ENCODE data around the gene TSPAN1.
A peak's percentile ranks its signal among the peaks of the same experiment; 100 is the strongest.

TSPAN1 gene, protein sequence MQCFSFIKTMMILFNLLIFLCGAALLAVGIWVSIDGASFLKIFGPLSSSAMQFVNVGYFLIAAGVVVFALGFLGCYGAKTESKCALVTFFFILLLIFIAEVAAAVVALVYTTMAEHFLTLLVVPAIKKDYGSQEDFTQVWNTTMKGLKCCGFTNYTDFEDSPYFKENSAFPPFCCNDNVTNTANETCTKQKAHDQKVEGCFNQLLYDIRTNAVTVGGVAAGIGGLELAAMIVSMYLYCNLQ

DNA sequence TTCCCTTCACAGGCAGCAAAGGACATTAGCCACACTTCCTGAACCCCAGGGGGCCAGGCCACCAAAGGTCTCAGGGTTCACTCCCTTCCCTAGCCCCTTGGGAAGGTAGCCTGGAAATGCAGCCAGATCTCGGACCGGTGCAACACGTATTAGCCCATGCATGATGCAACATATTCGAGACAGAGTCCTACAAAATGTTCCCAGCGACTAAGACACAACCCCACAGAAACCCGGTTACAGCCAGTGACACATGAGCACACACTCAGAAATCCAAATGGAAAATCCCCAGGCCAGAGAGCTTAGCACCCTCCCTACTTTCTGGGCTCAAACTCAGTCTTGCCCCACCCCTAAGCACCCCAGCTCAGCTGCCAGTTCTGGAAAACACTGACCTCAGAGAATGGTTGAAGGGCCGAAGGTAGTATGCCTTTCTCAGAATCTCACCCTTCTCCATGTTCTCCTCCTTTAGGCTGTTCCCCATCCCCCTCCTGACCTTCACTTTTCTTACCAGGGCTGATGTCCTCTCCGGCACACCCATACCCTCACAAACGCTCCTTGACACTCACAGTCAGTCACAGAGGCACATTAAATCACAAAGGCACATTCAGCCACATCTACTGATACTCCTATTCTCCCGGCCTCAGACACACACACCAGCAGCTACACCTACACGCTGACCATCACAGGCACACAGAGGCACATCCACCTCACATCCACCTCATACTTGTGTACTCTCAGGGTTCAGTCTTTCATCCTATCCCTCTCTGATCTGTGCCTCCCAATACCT is at the start of gene TSPAN1:
TSPAN1 (plus strand) TSS at position 640 of the 784 bp plus-strand sequence. CDS start 6,021 bp downstream, outside the sequence.
- DNase-seq: no peak

- DNase-seq: no peak
Measured at GRCh38 chr1:46128344-46128743, 46.5 kb upstream of the TSPAN1 start.

DNA sequence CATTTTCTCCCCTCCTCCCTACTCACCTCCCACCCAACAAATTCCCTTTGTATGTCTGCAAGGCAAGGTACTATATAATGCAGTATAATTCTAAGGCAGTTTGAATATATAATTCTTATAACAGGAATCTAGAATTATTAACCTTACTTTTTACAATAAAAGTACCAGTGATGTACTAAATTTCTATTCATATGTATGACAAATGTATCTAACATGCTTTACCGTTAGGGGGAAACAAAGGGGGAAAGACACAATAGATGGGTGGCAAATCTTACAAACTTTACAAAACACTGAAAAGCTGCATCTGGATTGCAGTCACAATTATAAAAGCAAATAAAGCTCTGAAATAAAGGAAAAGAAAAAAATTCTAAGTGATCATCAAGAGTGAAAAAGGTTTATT is 44.8 kb upstream of the TSPAN1 start:
- DNase-seq: no peak

GRCh38 chr1:46130606-46131005 is 44.3 kb upstream of the TSPAN1 start:
- no peak for DNase-seq

DNA sequence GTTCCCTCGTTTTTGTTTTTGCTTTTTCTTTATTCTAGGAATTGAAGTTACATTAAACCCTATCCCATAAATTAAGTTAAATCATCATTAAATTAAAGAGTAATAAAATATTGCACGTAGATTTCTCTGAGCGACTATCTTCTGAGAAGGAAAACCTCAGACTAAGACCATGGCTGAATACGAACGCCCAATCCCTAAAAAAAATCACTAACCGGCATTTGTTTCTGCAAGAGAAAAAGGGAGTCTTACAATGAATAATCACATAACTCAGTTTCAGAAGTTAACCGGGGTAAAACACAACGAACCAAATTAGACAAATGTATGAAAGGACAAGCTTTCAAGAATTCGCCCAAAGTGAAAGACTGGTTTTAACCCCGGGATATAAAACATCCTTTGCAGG is 43.8 kb upstream of the TSPAN1 start:
- DNase-seq: no peak

GRCh38 chr1:46131712-46132528 is 43.0 kb upstream of the TSPAN1 start:
- peak; percentile 57 for DNase-seq

DNA sequence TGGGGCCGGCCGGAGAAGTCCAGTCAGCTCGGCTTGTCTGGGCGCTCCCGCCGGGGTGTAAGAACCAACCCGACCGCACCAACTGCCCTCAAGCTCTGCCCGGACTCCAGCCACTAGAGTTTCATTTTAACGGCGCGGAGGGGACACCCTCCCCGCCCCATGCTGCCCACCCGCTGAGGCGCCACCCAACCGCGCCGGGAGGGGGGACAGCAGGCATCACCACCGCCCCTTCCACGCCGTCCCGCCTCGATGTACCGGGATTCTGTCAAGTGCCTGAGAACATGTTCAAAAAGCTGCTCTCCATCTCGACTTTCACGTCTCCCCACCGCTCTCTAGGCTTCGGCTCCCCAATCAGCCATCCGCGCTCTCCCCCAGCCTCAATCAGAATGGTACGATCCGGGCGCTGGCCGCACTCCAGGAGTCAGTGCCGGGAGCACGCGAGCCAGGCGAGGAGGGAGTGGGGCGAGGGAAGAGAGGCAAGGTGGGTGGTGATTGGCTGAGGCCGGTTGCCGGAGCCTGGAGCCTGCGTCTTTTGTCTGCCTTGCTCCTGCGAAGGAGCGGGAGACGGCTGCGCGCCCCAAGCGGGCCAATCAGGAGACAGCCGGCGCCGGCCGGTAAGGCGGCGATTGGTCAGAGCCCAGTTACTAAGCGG is 42.2 kb upstream of the TSPAN1 start, which contains the start of gene PIK3R3:
PIK3R3 (minus strand) TSS at position 101 of the 652 bp plus-strand sequence. CDS start 677 bp downstream, outside the sequence.
- DNase-seq: peak; percentile 94

DNA sequence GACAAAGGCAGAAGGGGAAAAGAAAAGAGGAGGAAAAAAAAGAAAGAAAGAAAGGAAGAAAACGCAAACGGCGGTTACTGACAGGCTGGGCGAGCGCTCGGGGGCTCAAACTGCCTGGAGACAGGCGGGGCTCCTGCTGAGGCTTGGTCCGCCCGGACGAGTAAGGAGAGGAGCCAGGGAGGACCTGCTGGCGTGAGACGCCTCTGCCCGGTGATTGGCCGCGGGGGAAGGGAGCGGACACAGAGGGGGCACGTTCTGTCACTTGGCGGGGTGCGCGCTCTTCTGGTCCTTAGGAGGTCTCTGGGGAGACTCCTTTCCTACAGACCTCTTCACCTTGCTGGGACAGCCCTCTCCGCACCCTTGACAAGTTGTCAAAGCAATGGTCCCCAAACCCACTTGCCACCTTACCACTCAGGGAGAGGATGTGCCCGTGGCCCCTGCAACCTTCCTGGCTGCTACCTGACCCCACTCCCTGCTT is 41.7 kb upstream of the TSPAN1 start:
- no peak for DNase-seq

DNA sequence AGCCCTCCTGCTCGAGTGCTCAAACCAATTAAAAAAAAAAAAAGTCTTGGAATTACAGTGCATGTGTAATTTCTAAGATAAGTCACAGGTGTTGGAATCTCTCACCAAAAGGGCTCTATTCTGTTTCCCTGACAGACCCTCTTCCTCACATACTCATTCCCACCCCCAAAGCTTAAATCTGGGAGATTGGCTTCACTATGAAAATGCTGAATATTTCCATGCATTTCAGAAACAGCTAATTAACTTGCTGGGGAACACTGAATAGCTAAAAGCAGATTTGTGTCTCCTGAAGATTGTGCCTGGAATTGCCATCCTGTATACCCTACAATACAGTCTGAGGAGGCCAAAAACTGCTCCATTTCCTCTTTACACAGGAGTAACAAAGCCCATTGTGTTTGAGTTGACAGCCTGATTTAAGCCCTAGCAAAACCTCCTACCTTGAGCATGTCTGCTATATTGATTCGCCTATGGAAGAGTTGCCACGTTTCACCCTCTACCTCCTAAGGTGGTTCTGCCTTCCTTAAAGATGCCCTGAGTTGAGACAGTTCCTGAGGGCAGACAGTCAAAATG is 41.0 kb upstream of the TSPAN1 start:
- no peak for DNase-seq

DNA sequence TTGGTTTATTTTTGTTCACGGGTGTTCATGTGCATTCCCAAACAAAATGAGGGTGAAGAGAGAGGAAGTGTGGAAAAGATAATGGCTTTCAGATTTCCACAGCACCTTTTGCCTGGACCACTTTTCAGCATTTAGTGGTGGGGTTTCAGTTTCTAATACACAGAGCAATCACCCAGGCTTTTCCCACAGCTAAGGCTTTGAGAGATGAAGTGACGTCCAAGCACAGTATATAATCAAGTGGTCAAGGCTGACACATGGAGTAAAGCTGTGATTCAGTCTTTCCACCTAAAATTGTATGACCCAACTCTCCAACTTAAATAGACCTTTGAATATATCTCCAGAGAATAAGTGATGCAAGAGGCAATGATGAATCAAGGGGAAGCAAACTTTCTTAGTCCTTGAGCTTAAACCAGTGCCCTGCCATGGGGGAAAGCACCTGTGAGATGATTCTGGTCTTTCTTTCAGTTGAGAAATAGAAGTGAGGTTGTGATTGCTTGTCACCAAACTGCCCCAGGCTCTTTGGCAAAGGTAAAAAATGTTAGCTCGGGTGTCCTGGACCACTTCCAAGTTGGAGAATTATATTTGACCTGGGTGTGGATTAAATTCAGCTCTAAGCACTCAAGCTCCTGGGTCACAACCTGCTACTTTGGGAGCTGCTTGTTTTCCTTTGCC is 40.1 kb upstream of the TSPAN1 start:
- no peak for DNase-seq

DNA sequence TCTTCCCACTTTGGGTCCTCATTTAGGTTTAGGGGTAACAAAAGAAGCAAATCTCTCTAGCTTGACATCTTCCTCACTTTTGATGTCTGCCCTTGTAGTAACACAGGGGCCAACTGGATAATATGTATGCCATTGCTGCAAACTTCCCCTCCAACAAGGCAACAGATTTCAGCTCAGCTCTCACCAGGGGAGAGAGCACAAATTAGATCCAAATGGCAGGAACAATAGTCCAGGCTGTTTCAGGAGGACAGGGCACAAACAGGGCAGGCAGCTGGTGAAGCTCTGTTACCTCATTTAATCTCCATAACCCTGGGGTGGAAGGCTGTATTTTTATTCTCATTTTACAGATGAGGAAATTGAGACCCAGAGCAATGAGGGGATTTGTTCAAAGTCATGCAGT is 38.2 kb upstream of the TSPAN1 start:
- no peak for DNase-seq

GRCh38 chr1:46137916-46138315 is 37.0 kb upstream of the TSPAN1 start:
- no peak for DNase-seq

GRCh38 chr1:46148318-46148717 is 26.6 kb upstream of the TSPAN1 start:
- DNase-seq: no peak

GRCh38 chr1:46150085-46150484 is 24.8 kb upstream of the TSPAN1 start:
- no peak for DNase-seq

DNA sequence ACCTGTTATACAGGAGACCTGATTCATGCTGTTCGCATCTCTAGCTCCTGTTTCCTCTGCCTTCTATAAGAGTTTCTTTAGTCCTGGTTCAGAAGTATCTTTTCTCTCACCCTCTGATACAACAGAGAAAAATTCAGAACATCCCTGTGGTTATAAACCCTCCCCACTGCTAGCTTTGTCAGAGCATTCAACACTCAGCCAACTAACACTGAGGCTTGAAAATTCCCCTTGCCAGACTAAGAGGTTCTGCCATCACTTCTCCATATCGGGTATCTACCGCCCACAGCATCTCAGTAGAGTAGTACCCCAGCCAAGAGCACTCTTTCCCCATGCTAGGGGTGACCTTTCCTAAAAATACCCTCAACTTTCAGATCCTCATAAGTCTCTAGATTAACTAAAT is 22.9 kb upstream of the TSPAN1 start:
- no peak for DNase-seq

DNA sequence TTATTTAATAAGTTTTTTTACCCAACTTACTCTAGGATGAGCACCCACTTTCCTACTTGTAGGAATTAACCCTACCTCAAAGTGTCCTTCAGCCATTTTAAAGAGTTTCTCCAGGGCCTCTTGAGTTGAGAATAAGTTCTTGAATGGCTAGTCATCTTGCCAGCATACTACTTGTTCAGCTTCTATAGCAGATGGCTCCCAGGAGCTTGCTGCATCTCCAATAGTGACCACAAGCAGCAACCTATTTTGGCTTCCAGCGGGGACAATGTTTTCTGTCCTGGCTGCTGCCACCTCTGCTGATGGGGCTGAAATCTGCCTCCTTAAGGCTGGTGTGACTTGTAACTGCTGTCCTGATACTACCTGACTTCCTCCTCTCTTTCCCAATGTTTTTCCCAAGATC is 21.7 kb upstream of the TSPAN1 start:
- DNase-seq: no peak

DNA sequence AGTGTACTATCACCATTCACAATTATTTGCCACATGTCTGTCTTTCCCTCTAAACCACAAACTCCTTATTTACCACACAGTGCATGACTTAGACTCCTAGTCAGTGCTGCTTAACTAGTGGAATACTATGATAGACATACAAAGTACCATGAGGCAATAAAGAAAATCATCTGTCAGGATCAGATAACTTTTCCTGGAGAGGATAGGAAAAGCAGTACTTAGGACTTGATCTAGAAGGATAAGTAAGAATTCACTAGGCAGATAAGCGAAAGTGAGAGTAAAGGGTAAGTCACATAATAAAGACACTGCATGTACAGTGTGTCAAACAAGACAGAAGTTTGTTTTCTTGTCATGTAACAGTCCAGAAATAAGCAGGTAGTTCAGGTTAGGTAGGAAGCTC is 21.2 kb upstream of the TSPAN1 start:
- DNase-seq: no peak

DNA sequence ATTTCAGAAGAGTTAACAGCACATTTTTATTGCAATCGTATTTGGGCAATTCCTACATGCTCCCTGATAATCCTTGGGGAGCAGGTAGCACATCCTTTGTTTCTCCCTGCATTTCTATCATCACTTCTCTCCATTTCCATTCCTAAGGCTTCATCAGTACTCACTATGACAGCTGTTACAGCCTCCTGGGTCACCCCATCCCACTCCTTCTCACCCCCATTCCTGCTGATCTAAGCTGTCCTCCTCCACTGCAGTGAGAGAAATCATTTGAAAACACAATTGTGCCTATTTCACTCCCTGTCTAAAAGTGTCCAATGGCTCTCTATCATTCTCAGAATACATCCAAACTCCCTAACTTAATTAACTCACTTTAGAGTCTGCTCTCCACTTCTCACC is 17.0 kb upstream of the TSPAN1 start:
- DNase-seq: no peak

GRCh38 chr1:46158312-46159281 is 16.3 kb upstream of the TSPAN1 start:
- no peak for DNase-seq

DNA sequence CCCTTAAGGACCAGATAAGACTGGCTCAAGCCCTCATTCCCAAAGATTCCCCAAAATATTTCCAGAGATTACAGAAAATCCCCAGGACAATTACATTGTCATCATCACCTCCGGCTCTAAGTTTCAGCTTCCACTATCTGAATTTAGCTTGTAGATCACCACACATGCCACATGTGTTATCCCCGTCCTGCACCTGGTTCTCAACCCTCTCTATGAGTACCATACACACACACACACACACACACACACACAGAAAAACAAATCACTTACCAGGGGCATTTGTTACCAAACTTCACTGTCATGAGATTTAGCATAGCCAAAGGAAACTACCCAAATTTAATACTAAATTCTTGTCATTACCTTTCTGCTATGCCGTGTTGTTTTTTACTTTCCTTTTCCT is 15.4 kb upstream of the TSPAN1 start:
- DNase-seq: no peak

DNA sequence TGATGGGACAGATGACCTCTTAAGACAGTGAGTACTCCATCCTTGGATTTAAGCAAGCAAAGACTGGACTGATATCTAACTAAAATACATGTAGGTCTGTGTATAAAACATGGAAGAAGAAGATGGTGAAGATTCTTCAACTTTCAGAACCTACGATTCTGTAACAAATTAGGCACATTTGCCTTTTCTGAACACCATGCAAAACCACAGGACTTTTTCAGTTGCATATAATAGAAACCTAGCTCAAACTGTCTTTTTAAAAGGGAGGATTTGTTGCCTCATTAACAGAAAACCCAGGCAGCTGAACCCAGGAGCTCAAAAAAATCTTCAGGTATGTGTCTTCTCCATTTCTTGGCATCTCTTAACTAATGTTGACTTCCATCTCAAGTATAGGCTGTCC is 14.7 kb upstream of the TSPAN1 start:
- DNase-seq: no peak
